Measurements from ENCODE around the gene GRAMD2A. TPM values are rescaled to one million over a fixed set of nuclear protein-coding genes. Genes with fewer than 3 reads are reported as not detected.
A peak's percentile ranks its signal among the peaks of the same experiment; 100 is the strongest.

Gene GRAMD2A
- total and polyA plus RNA-seq, 10 of the 15 experiments (the other 5 are each of a cell fraction or from before 2014, with no cell fraction given) = 0.02 to 0.35 TPM; not detected in 8

GRCh38 chr15:72237029-72237852, 39.7 kb upstream of the GRAMD2A start:
- TSS peak; percentile 75 for BruUV-seq (replicated peaks)
- no peak for TF ChIP-seq MXI1 (IDR thresholded peaks at IDR 0.05; ENCODE audit: low read depth, low read length)
- peak; percentile 81 for TF ChIP-seq IKZF1 (conservative IDR thresholded peaks at IDR 0.05)
- TF ChIP-seq YBX1 (IDR thresholded peaks at IDR 0.05) = no peak
- TF ChIP-seq BMI1 (IDR thresholded peaks at IDR 0.05; ENCODE audit: borderline replicate concordance) = no peak
- no peak for TF ChIP-seq TCF7 (IDR thresholded peaks at IDR 0.05; ENCODE audit: borderline replicate concordance)
- no peak for TF ChIP-seq TBL1XR1 (IDR thresholded peaks at IDR 0.05; ENCODE audit: low read depth, low read length)
- no peak for TF ChIP-seq CEBPZ (IDR thresholded peaks at IDR 0.05; ENCODE audit: low read depth, low read length)
- TF ChIP-seq NFYB (IDR thresholded peaks at IDR 0.05; ENCODE audit: insufficient read depth, low read depth, low read length) = no peak
- no peak for TF ChIP-seq NFXL1 (IDR thresholded peaks at IDR 0.05; ENCODE audit: borderline replicate concordance)
- no peak for TF ChIP-seq STAT1 (conservative IDR thresholded peaks at IDR 0.05)
- no peak for TF ChIP-seq SIN3A (IDR thresholded peaks at IDR 0.05; ENCODE audit: low read depth, low read length)
- TF ChIP-seq DPF2 (IDR thresholded peaks at IDR 0.05) = 0 out of 2 replicates have a peak, but pooled peaks have one; percentile 27
- no peak for TF ChIP-seq NR2C2 (IDR thresholded peaks at IDR 0.05; ENCODE audit: borderline replicate concordance, control insufficient read depth, insufficient read length, low read depth)
- no peak for TF ChIP-seq CREM (IDR thresholded peaks at IDR 0.05; ENCODE audit: low read depth)
- no peak for TF ChIP-seq ZZZ3 (IDR thresholded peaks at IDR 0.05; ENCODE audit: control insufficient read depth, insufficient read length, low read depth)
- TF ChIP-seq SUZ12 (IDR thresholded peaks at IDR 0.05; ENCODE audit: unreplicated experiment) = no peak
- TF ChIP-seq ATF2 (IDR thresholded peaks at IDR 0.05; ENCODE audit: low read length) = no peak

More at GRCh38 chr15:72237029-72237852, 39.7 kb upstream of the GRAMD2A start:
- ChIA-PET CTCF (interaction anchor here (1.0 to 1.6 kb wide), 2 partner anchors 9 to 11 kb away, joined by 3 to 7 read pairs; no protein-coding TSS in a partner anchor), POLR2A (interaction anchor here (0.6 to 1.1 kb wide), 4 partner anchors 9 to 1729 kb away, joined by 3 to 11 read pairs (median 4); no protein-coding TSS in a partner anchor), RAD21 (ENCODE audit: unreplicated experiment) (interaction anchor here (0.5 to 1.2 kb wide), 3 partner anchors 10 to 85 kb away, joined by 3 to 10 read pairs (median 3); no protein-coding TSS in a partner anchor), SMC1A (ENCODE audit: uncharacterized antibody, unreplicated experiment) (interaction anchor here (0.8 to 1.4 kb wide), 3 partner anchors 9 to 37 kb away, joined by 3 to 4 read pairs (median 4); no protein-coding TSS in a partner anchor)
- H3K27me3 ChIP-seq (replicated peaks in 1 of 2; ENCODE audit: control insufficient read depth in 2 of 2, insufficient read depth in 2 of 2, low read length in 1 of 2) = no peaks in the 10 kb centered on the region
- FAIRE-seq = peak; percentile 44
- H2AFZ ChIP-seq (ENCODE audit: control insufficient read depth, low read depth, low read length) = no peak overlapping the region
- peak overlapping the region; percentile 59; the same call in 1 of the 2 replicates for H3K4me3 ChIP-seq
- intact Hi-C loops (cut with micrococcal nuclease; ENCODE audit: unreplicated experiment) = no loop called here
- no peaks in the 10 kb centered on the region for H3K9me3 ChIP-seq (replicated peaks; ENCODE audit: control insufficient read depth, insufficient read depth, low read length)
- peak overlapping the region; percentile 67 for H3K27ac ChIP-seq (ENCODE audit: control insufficient read depth, insufficient read depth)
- no peaks in the 10 kb centered on the region for H4K20me1 ChIP-seq (ENCODE audit: control insufficient read depth, insufficient read depth)
- peaks cover 3% of the 10 kb centered on the region for H3K79me2 ChIP-seq (ENCODE audit: control insufficient read depth, insufficient read depth, low read length)
- in situ Hi-C loops (cut with MboI) = no loop called here
- peaks cover 12% of the 10 kb centered on the region; the same call in 1 of the 2 replicates for H3K4me1 ChIP-seq (ENCODE audit: control insufficient read depth, insufficient read depth, low read length)
- ATAC-seq = peak; percentile 96
- peak; percentile 51 for DNase-seq (ENCODE audit: low read depth, low spot score)
- WGBS (ENCODE audit: insufficient coverage, insufficient replicate concordance, low lambda C conversion rate, missing lambda C conversion rate) = 0% methylated on average over 3 of the region's 3 CpGs
- peaks cover 6 to 12% of the 10 kb centered on the region in 2 experiments for H3K36me3 ChIP-seq (ENCODE audit: control insufficient read depth in 2 of 2, insufficient read depth in 2 of 2, low read length in 1 of 2)
- peak overlapping the region; percentile 30; the same call in 1 of the 2 replicates for H3K9ac ChIP-seq (ENCODE audit: control insufficient read depth, insufficient read depth, low read length)
- H3K4me2 ChIP-seq (ENCODE audit: control insufficient read depth, insufficient read depth) = peak overlapping the region; percentile 67
